Measurements from ENCODE around the gene PCK2.

PCK2 gene

GRCh38 chr14:24053548-24054323 is 40.4 kb upstream of the PCK2 start:
- H3K4me3 ChIP-seq (ENCODE audit: low read depth, low read length) = no peak overlapping the region
- DNase-seq (ENCODE audit: low read depth, low spot score) = no peak
- TF ChIP-seq CTCF (IDR thresholded peaks at IDR 0.05; ENCODE audit: low read depth, low read length) = no peak
- in situ Hi-C loops (cut with HindIII; ENCODE audit: low sequenced_read_pairs) = no loop called here

- in situ Hi-C loops (cut with HindIII; ENCODE audit: low sequenced_read_pairs) = no loop called here
- DNase-seq (ENCODE audit: low read depth, low spot score) = no peak
- no peak for TF ChIP-seq CTCF (IDR thresholded peaks at IDR 0.05; ENCODE audit: low read depth, low read length)
Measured at GRCh38 chr14:24054324-24054641, 39.8 kb upstream of the PCK2 start.

GRCh38 chr14:24054646-24055045 is 39.5 kb upstream of the PCK2 start:
- TF ChIP-seq CTCF (IDR thresholded peaks at IDR 0.05; ENCODE audit: low read depth, low read length) = no peak
- in situ Hi-C loops (cut with HindIII; ENCODE audit: low sequenced_read_pairs) = no loop called here
- no peak for DNase-seq (ENCODE audit: low read depth, low spot score)
- H3K4me3 ChIP-seq (ENCODE audit: low read depth, low read length) = no peak overlapping the region

More at GRCh38 chr14:24054324-24054641, 39.8 kb upstream of the PCK2 start:
- no peak overlapping the region for H3K4me3 ChIP-seq (ENCODE audit: low read depth, low read length)

GRCh38 chr14:24055971-24056799 is 37.9 kb upstream of the PCK2 start:
- TF ChIP-seq CTCF (IDR thresholded peaks at IDR 0.05; ENCODE audit: low read depth, low read length) = no peak
- in situ Hi-C loops (cut with HindIII; ENCODE audit: low sequenced_read_pairs) = no loop called here
- no peak for DNase-seq (ENCODE audit: low read depth, low spot score)
- H3K4me3 ChIP-seq (ENCODE audit: low read depth, low read length) = no peak overlapping the region

GRCh38 chr14:24056800-24057184 is 37.3 kb upstream of the PCK2 start:
- TF ChIP-seq CTCF (IDR thresholded peaks at IDR 0.05; ENCODE audit: low read depth, low read length) = no peak
- H3K4me3 ChIP-seq (ENCODE audit: low read depth, low read length) = no peak overlapping the region
- no peak for DNase-seq (ENCODE audit: low read depth, low spot score)
- in situ Hi-C loops (cut with HindIII; ENCODE audit: low sequenced_read_pairs) = no loop called here

GRCh38 chr14:24057271-24057670 is 36.8 kb upstream of the PCK2 start:
- DNase-seq (ENCODE audit: low read depth, low spot score) = no peak

More at GRCh38 chr14:24057271-24057670, 36.8 kb upstream of the PCK2 start:
- no peak for TF ChIP-seq CTCF (IDR thresholded peaks at IDR 0.05; ENCODE audit: low read depth, low read length)
- H3K4me3 ChIP-seq (ENCODE audit: low read depth, low read length) = no peak overlapping the region
- in situ Hi-C loops (cut with HindIII; ENCODE audit: low sequenced_read_pairs) = no loop called here

All from astrocyte of the spinal cord (primary cell).